Cortex of kidney (tissue), 1 donor: Measurements from ENCODE around the gene USP35.

Experiments used
- DNase-seq: peaks from one replicate; lab custom pipeline; 2025; lab: John Stamatoyannopoulos, UW

Gene USP35

GRCh38 chr11:78196661-78197091, 8.0 kb downstream of the USP35 start:
- no peak for DNase-seq

- no peak for DNase-seq
Observed at GRCh38 chr11:78197816-78198215, 9.1 kb downstream of the USP35 start.

- DNase-seq = no peak
Observed at GRCh38 chr11:78199015-78199652, 10.4 kb downstream of the USP35 start.

GRCh38 chr11:78199653-78200015, 10.9 kb downstream of the USP35 start:
- no peak for DNase-seq

- no peak for DNase-seq
Observed at GRCh38 chr11:78200061-78200460, 11.3 kb downstream of the USP35 start.

- DNase-seq = no peak
Observed at GRCh38 chr11:78200553-78200952, 11.8 kb downstream of the USP35 start.

- no peak for DNase-seq
Observed at GRCh38 chr11:78201096-78201818, 12.5 kb downstream of the USP35 start.

- no peak for DNase-seq
Observed at GRCh38 chr11:78202733-78203167, 14.0 kb downstream of the USP35 start.

GRCh38 chr11:78203184-78203583, 14.5 kb downstream of the USP35 start:
- DNase-seq = no peak

- DNase-seq = no peak
Observed at GRCh38 chr11:78205256-78205655, 16.5 kb downstream of the USP35 start.

GRCh38 chr11:78205691-78206090, 17.0 kb downstream of the USP35 start:
- no peak for DNase-seq

GRCh38 chr11:78207532-78208256, 19.0 kb downstream of the USP35 start:
- DNase-seq = no peak

- no peak for DNase-seq
Observed at GRCh38 chr11:78208257-78209165, 19.8 kb downstream of the USP35 start.

GRCh38 chr11:78209478-78209877, 20.8 kb downstream of the USP35 start:
- no peak for DNase-seq

- no peak for DNase-seq
Observed at GRCh38 chr11:78210000-78210608, 21.4 kb downstream of the USP35 start.

GRCh38 chr11:78211565-78211964, 22.8 kb downstream of the USP35 start:
- no peak for DNase-seq

GRCh38 chr11:78212586-78213371, 24.1 kb downstream of the USP35 start:
- DNase-seq = no peak

GRCh38 chr11:78213526-78214330, 25.0 kb downstream of the USP35 start:
- DNase-seq = no peak

GRCh38 chr11:78214331-78215194, 25.8 kb downstream of the USP35 start:
- DNase-seq = no peak
